GM21576 (cell line): Measurements from ENCODE around the gene BRPF3.

Source experiments
- ATAC-seq: cut with Tn5 transposase; IDR thresholded peaks from one replicate; pipeline ENCODE4 v1.9.1; 2021; ENCODE audit warnings: mild to moderate bottlenecking, moderate library complexity; ENCODE audit not compliant: unreplicated experiment

Gene BRPF3

GRCh38 chr6:36266913-36267644, 70.5 kb downstream of the BRPF3 start:
- no peak for ATAC-seq

- no peak for ATAC-seq
These were observed 71.4 kb downstream of the BRPF3 start for GRCh38 chr6:36267731-36268477.

GRCh38 chr6:36268478-36269275, 72.1 kb downstream of the BRPF3 start:
- no peak for ATAC-seq

DNA sequence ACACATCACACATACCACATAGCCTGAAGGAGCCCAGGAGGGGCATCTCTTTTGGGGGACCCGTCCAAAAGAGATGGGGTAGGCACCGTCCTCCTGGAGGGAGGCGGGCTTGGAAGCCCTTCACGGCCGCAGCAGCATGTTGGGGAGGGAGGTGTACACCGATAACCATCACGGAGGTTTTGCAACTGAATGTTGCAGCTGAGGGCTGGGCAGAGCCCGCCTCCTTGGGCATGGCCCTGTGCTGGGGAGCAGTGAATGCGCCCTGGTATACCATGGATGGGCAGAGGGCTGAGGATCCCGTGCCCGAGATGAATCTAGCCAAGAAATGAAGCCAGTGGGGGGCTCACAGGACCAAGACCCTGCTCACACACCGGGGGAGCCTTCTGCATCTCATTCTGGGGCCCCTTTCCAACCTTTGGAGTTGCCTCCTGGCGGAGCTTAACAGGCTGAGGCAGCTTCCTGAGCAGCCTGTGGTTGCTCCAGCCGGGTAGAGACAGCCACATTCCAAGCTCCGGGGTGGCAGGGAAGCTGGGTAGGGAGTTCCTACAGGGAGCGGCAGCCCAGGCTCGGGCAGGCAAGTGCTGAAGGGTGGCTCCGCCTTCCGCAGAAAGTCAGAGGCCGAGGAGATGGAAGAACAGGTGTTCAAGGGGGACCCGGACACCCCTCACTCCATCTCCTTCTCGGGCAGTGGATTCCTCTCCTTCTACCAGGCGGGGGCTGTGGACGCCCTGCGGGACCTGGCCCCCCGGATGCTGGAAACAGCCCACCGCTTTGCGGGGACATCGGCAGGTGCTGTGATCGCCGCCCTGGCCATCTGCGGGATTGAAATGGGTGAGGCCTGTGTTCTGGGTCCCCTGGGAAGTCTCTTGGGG, 73.5 kb downstream of the BRPF3 start, which contains the start of gene PNPLA1:
Gene PNPLA1 (plus strand): TSS at position 227 of the 872 bp plus-strand sequence. CDS start 400 bp downstream, at position 627.
- ATAC-seq = no peak

- no peak for ATAC-seq
These were observed 75.7 kb downstream of the BRPF3 start for GRCh38 chr6:36272234-36272633.

DNA sequence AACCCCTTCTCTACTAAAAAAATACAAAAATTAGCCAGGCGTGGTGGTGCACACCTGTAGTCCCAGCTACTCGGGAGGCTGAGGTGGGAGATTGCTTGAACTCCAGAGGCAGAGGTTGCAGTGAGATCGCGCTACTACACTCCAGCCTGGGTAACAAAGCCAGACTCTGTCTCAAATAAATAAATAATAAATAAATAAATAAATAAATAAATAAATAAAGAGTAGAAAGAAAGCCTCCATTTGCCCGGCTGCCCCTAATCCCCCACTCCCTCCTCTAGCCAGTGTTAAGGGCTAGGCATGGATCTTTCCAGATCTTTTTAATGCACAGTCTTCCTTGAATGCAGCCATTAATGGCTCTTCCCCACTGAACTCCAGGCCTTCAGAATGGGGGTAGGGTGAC, 76.5 kb downstream of the BRPF3 start:
- no peak for ATAC-seq

GRCh38 chr6:36273802-36274514, 77.4 kb downstream of the BRPF3 start:
- ATAC-seq = no peak

- no peak for ATAC-seq
These were observed 80.3 kb downstream of the BRPF3 start for GRCh38 chr6:36276581-36277536.

DNA sequence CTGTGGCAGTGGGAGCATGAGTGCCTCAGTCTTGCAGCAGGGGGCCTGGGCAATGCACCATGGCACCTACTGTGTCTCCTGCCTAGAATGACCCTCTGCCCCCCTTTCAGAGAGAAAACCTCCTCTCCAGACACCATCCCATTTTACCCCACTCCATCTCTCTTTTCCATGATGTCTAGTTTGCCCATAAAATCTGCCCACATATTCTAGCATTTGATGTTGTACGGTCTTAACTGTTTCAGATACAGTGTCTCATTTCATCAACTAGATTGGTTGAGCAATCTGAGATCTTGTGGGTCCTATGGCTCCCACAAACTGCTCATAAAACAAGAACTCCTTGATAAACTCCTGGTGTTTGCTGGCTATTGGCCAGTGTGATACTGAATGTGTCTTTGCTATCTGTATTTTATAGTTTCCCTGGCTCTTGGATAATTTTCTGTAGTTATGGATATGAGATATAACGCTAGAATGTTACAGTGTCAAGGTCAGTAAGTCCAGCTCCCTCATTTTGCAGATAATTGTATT, 81.5 kb downstream of the BRPF3 start:
- no peak for ATAC-seq

DNA sequence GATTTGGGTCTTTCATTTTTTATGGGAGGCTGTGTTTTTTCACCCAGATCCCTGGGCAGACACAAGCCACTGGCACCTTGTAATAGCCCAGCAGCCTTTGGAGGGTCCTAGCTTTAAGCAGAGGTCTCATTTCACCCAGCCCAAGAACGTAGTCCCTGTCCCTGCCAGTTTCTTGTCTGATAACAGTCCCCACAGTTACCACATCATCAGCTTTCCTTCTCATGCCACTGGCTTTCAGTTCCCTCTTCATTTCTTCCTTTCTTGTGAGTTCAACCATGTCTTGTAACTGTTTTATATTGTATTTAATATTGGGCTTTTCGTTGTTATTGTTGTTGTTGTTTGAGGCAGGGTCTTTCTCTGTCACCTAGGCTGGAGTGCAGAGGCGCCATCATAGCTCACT, 83.9 kb downstream of the BRPF3 start:
- no peak for ATAC-seq

- ATAC-seq = no peak
These were observed 84.4 kb downstream of the BRPF3 start for GRCh38 chr6:36280983-36281382.
